SIG-M5 treated with dmso at 0.1 percent for 504 hours (cell line): ENCODE data around the gene PCYT1B.

Experiments
- DNase-seq: peaks from one replicate; lab custom pipeline; 2025; ENCODE audit not compliant: unreplicated experiment; lab: John Stamatoyannopoulos, UW

Gene PCYT1B

DNA sequence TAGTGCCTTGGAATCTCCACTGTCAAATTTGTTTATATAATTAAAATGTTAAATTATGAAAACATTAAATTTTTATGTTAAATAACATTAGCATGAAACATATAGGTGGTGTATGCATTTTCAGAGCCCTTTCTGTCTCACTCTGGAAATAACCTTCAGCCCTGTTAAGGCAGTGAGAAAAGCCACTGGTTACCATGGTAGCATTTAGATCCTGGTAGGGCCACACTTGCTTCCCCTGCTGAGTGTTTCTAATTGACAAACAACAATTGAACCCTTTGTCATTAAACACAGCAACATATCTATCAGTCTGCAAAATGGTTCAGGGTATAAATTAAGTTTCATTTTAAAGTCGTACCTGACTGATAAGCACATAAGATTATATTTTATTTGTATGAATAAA, 118.5 kb downstream of the PCYT1B start:
- no peak for DNase-seq

DNA sequence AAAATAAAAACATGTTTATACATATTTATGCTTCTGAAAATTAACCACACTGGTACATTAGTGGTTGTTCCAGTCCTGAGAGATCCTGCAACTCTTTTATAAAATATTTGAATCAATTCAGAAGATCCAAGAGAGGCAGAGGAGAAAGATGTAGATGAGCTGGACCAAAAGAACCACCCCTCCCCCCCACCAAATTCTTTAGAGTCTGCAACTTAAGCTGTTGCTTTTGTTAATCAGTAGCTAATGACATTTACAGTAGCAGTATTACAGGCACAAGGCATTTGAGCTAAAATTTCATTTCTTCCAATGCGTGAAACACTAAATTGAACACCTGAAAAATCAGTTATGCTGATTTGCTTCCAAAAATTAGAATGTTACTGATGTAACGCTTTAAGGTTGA, 120.5 kb downstream of the PCYT1B start:
- DNase-seq: no peak

DNA sequence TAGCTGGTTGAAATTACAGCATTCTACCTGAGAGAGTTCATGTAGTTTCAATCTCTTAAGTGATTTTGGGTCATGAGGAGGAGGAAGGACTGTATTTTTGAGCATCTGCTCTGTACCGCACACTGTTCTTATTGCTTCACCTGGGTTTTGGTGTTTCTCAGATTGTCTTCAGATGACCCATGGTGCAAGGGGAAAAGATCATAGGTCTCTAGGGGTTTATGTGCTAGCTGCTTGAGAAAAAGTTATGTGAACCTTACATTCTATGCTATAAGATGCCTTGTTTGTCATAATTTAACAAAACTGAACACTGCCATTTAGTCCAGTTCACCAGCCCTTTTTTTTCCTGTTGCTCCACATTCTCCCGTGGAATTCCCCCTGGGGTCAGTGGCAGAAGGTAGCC, 121.7 kb downstream of the PCYT1B start:
- DNase-seq: no peak

DNA sequence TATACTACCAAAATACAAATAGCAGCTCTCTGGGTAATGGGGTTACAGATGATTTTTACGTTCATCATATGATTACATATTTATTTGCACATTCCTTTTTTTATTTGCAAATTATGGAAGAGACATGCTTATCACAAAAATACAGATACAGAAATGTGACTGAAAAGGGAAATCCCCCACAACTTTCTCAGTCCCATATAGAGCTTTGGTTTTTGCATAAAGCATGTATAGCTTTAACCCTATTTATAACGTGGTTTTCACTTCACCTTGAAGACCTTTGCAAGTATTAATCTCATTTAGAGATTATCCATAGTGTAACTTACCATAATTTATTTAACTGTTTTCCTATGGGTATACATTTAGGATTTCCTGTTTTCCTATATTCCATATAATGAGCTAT, 126.7 kb downstream of the PCYT1B start:
- no peak for DNase-seq

DNA sequence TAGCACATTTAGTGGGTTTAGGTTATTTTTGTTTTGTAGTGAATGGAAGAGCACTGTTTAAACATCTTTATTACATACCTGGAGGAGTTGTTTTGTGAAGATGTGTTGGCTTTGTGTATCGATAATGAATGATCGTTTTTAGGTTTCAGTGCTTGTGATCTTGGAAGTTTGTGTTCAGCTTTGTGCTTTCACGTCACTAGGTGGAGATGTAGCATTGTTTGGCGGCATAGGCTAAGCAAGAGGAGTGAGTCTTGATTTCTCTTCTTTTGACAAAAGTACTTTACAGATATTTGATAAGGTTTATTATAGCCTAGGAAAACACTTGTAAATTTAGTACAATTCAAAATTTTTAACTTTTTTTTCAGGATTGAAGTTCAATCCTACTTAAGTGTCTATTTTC, 131.7 kb downstream of the PCYT1B start:
- no peak for DNase-seq

DNA sequence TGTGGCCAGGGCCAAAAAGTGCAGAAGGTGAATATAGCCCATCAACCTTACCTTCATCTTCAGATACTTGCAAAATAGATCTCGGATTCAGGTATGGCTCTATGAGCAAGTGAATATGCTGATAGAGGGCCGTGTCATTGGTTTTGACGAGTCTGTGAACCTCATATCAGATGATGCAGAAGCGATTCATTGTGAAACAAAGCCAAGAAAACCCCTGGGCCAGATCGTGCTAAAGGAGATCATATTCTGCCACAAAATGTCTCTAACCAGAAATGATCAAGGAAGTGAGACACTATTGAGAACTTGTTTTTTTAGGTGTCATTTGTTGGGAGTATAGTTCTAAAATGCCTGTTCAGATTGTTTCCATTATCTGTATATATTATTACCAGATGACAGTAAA, 133.7 kb downstream of the PCYT1B start:
- DNase-seq: no peak

DNA sequence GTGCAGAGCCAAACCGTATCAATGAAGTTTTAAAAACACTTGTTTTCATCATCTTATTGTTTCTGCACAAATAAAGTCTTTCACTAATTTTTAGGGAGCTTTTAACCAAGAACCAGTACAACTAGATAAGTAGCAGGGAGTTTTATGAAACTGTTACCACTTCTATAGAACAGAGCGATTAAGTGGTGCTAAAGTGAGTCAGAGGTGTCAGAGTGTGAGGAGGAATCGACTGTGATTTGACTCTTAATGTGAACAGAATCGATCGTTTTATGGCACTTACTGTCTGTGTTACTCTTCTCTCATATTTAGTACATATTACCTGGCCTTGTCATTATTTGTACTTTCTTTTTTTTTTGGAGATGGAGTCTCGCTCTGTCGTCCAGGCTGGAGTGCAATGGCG, 138.8 kb downstream of the PCYT1B start:
- no peak for DNase-seq
